Measurements from ENCODE around the gene PLCH1. TPM values are rescaled to one million over a fixed set of nuclear protein-coding genes. Genes with fewer than 3 reads are reported as not detected.

PLCH1 gene
- polyA plus RNA-seq, 1 experiment, result 0.06 TPM

DNA sequence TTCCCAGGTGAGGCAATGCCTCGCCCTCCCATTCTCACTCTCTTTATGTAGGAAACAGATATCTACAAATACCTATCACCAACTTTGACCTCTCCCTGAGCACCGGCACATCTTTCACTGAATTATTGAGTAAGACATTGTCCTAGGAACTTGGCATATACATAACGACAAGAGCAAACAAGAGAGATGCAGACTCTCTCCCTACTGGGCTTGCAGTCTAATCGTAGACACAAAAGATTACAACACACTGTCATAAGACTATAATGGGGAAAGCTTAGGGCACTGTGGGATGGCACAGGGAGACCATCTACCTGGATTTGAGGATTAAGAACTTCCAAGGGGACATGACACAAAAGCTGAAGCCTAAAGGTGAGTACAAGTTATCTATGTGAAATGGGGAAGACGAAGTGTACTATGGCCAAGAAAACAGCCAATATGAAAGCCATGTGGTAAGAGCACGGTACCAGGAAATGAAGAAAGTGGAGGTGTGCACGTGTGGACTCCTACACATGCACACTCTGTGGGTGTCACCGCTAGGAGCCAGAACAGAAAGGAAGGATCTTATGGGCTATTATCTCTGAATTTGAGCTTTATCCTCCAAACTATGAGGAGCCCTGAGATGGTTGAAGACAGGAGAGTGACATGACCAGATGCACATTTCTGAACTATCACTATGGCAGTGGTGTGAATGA lies 232.6 kb downstream of the PLCH1 start:
- CTCF ChIA-PET, result interaction anchor here (0.7 kb wide), 1 partner anchor 37 kb away, joined by 3 read pairs; no protein-coding TSS in a partner anchor
- Histone ChIP-seq H3K4me3 (ENCODE audit: low read depth, low read length) (no peak overlapping the region), H3K36me3 (ENCODE audit: control insufficient read depth, insufficient read depth, low read length) (no peaks in the 10 kb centered on the region), H3K27me3 (ENCODE audit: control insufficient read depth, insufficient read depth, low read length) (no peaks in the 10 kb centered on the region)
- DNase-seq (ENCODE audit: low read depth), result no peak
- POLR2A ChIA-PET, result no interaction called here
- TF ChIP-seq, protein P1, sequence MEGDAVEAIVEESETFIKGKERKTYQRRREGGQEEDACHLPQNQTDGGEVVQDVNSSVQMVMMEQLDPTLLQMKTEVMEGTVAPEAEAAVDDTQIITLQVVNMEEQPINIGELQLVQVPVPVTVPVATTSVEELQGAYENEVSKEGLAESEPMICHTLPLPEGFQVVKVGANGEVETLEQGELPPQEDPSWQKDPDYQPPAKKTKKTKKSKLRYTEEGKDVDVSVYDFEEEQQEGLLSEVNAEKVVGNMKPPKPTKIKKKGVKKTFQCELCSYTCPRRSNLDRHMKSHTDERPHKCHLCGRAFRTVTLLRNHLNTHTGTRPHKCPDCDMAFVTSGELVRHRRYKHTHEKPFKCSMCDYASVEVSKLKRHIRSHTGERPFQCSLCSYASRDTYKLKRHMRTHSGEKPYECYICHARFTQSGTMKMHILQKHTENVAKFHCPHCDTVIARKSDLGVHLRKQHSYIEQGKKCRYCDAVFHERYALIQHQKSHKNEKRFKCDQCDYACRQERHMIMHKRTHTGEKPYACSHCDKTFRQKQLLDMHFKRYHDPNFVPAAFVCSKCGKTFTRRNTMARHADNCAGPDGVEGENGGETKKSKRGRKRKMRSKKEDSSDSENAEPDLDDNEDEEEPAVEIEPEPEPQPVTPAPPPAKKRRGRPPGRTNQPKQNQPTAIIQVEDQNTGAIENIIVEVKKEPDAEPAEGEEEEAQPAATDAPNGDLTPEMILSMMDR (IDR thresholded peaks at IDR 0.05; ENCODE audit: insufficient read depth, low read depth, low read length), result no peak

GRCh38 chr3:155504682-155505081 lies 240.2 kb downstream of the PLCH1 start:
- no peak for DNase-seq (ENCODE audit: low read depth)
- POLR2A ChIA-PET, result no interaction called here
- Histone ChIP-seq H3K36me3 (ENCODE audit: control insufficient read depth, insufficient read depth, low read length) (no peaks in the 10 kb centered on the region), H3K4me3 (ENCODE audit: low read depth, low read length) (no peak overlapping the region), H3K27me3 (ENCODE audit: control insufficient read depth, insufficient read depth, low read length) (no peaks in the 10 kb centered on the region)
- CTCF ChIA-PET, result no interaction called here
- TF ChIP-seq, protein P1 (IDR thresholded peaks at IDR 0.05; ENCODE audit: insufficient read depth, low read depth, low read length), result no peak

DNA sequence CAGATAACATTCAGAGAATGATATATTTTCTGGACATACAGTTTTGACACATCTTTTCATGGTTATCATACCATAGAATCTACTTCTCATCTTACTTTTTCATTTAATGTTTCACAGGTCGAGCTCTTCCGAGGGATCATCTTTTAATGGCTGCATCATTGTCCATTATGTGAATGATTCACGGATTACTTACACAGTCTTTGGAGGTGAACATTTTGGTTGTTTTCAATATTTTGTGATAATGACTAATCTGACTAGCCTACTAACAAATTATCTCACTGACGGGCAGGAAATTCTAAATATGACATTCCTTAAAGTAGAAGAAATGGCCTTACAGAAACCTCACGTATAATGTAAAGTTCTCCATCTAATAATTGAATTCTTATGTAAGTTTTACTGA lies 242.2 kb downstream of the PLCH1 start:
- TF ChIP-seq, protein P1 (IDR thresholded peaks at IDR 0.05; ENCODE audit: insufficient read depth, low read depth, low read length), result no peak
- CTCF ChIA-PET, result interaction anchor here (0.6 kb wide), 1 partner anchor 126 kb away, joined by 3 read pairs; no protein-coding TSS in a partner anchor
- H3K36me3 ChIP-seq (ENCODE audit: control insufficient read depth, insufficient read depth, low read length), result no peaks in the 10 kb centered on the region
- POLR2A ChIA-PET, result no interaction called here
- no peak for DNase-seq (ENCODE audit: low read depth)
- H3K27me3 ChIP-seq (ENCODE audit: control insufficient read depth, insufficient read depth, low read length), result no peaks in the 10 kb centered on the region
- H3K4me3 ChIP-seq (ENCODE audit: low read depth, low read length), result no peak overlapping the region

DNA sequence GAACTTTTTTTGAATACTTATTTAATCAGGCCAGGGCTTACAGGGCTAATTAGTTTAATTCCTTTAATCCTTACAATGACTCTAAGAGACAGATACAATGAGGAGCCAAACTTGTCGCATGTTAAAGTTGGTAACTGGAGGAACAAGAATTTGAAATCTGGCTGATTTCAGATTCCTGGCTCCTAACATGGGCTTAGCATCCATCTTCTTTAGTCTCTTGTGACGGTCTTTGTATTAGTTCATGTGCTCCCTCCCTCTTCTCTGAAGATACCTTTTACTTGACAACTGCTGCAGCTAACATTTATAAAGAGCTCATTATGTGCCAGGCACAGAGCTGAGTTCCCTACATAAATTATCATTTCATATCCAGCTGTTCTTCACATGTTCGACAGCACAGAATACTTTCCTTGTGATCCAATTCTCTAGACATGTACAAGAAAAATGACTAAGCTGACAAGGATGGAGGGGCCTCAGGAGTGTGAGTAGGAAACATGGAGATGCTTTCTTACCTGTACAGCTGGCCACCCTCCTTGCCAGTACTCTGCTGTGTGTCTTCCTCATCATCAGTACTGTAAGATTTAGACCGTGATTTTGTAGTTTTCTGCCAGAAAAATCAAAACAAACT lies 244.6 kb downstream of the PLCH1 start:
- CTCF ChIA-PET, result interaction anchor here (0.6 kb wide), 1 partner anchor 600 kb away, joined by 3 read pairs; no protein-coding TSS in a partner anchor
- Histone ChIP-seq H3K36me3 (ENCODE audit: control insufficient read depth, insufficient read depth, low read length) (no peaks in the 10 kb centered on the region), H3K4me3 (ENCODE audit: low read depth, low read length) (no peak overlapping the region), H3K27me3 (ENCODE audit: control insufficient read depth, insufficient read depth, low read length) (no peaks in the 10 kb centered on the region)
- POLR2A ChIA-PET, result no interaction called here
- TF ChIP-seq, protein P1 (IDR thresholded peaks at IDR 0.05; ENCODE audit: insufficient read depth, low read depth, low read length), result no peak
- DNase-seq (ENCODE audit: low read depth), result no peak

- Histone ChIP-seq H3K36me3 (ENCODE audit: control insufficient read depth, insufficient read depth, low read length) (no peaks in the 10 kb centered on the region), H3K4me3 (ENCODE audit: low read depth, low read length) (no peak overlapping the region), H3K27me3 (ENCODE audit: control insufficient read depth, insufficient read depth, low read length) (no peaks in the 10 kb centered on the region)
- DNase-seq (ENCODE audit: low read depth), result peak; percentile 52
- ChIA-PET CTCF (no interaction called here), POLR2A (no interaction called here)
- TF ChIP-seq, protein P1 (IDR thresholded peaks at IDR 0.05; ENCODE audit: insufficient read depth, low read depth, low read length), result no peak
These were observed 246.8 kb downstream of the PLCH1 start for GRCh38 chr3:155497930-155498647.

Measured in BJ (cell line).